LoVo (cell line): ENCODE measurements around the gene DNAJC11.
"Not testable (repeated sequence)": the region's sequence is repeated elsewhere in the genome, so short reads cannot be mapped to it uniquely, and the experiment has no call there.

Experiments used
- DNase-seq: peaks from one replicate; pipeline ENCODE4 v3.0.0-alpha.2; 2016; ENCODE audit warnings: low spot score

Gene DNAJC11

DNA sequence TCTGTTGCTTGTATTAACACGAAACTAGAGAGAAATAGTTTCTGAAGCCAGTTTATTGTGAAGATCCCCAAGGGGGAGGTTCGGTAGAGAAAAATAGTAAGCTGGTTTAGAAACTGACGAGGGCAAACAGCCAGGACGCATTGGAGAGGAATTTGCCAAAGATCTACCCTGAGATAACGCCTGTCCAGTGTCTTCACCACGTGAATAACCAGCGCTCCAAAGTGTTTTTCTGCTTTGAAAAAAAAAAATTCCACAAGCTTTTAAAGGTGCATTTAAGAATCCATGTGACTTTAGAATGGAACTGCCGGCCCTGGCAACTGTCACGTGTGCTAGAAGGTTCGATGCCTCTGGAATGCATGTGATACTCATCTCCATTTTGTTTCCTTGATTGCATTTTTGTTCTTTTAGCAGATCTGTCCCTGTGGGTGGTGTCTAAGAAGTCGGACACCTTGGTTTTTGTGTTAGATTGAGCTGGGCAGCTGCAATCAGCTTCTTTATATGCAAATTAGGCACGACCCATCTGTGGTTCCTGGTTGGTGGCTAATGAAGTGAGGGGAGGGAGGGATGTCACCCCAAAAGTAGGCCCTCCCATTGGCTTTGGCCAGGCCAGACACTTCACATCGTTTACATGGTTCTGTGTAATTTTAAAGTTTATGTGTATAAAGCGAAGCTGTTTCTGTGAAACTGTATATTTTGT, 78.2 kb downstream of the DNAJC11 start:
- DNase-seq: no peak

DNA sequence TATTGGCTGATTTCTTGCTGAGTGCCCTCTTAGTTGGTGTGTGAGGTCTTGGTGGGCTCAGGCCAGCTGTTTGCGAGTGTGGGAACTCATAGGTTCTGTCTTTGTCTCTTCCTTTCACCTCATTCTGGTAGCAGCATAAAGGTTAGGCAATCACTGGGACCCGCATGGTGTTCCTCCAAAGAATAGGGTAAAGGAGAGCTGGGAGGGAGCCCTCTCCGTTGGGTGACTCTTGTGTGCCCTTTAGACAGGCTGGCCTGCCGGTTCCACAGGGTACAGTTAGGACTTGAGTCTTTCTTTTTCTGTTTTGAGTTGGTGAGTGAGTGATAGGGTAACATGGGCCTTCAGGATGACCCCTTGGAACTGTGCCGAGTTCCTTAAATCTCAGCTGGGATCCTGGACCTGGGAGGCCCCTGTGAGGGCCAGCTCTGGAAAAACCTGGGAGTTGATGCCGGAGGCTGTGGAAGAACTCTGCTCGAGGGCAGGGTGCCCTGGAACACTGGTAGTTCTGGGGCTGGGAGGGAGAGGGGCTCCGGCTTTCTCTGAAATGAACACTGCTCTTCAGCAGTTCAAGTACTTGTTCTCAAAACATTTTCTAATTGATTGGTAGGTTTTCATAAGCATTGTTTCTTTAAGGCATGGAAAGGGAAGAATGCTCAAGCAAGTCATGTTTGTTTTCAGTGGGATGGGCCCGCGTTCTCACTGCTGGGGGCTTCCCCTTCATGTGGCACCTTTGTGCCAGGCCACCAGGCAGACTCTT, 79.0 kb downstream of the DNAJC11 start:
- DNase-seq: no peak

GRCh38 chr1:6621429-6622391, 79.9 kb downstream of the DNAJC11 start:
- no peak for DNase-seq

- DNase-seq: no peak
Measured at GRCh38 chr1:6619045-6619444, 82.6 kb downstream of the DNAJC11 start.

GRCh38 chr1:6614929-6615785, 86.5 kb downstream of the DNAJC11 start:
- no peak for DNase-seq

DNA sequence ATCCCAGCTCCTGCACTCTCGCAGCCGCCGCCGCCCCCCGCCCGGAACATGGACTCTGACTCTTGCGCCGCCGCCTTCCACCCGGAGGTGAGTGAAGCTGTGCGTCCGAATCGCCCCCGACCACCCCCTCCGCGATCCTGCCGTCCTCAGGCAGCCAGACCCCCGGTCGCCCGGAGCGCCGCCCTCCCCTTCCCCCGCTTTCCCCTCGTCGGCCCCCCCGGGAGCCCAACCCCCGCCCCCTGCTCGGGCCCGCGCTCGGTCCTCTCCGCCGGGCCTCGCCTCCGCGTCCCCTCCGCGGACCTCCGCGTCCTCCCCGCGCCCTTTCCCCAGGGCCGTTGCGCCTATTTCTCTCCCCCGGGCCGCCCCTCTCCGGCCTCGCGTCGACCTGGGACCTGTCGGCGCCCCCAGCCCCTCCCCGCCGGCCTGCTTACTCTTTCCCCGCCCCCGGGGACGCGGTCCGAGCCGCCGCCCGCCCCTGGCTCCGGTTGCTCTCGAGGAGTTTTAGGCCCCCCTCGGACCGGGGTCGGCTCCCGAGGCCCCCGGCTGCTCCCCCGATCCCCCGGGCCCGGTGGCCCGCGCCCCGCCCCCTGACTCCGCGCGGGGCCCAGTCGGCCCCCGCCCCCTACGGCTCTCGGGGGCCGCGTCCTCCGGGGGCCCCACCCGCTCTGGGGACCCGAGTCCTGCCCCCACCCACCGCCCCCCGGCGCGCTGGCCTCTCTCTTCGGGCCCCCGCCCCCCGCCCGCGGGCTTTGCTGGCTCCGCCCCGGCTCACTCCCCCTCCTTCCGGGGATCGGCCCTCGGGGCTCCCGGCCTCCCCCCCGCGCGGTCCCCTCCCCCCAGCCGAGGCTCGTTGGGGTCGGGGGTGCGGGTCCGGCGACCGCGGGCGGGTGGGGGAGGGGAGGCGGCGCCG, 87.3 kb downstream of the DNAJC11 start:
- DNase-seq: no peak

DNA sequence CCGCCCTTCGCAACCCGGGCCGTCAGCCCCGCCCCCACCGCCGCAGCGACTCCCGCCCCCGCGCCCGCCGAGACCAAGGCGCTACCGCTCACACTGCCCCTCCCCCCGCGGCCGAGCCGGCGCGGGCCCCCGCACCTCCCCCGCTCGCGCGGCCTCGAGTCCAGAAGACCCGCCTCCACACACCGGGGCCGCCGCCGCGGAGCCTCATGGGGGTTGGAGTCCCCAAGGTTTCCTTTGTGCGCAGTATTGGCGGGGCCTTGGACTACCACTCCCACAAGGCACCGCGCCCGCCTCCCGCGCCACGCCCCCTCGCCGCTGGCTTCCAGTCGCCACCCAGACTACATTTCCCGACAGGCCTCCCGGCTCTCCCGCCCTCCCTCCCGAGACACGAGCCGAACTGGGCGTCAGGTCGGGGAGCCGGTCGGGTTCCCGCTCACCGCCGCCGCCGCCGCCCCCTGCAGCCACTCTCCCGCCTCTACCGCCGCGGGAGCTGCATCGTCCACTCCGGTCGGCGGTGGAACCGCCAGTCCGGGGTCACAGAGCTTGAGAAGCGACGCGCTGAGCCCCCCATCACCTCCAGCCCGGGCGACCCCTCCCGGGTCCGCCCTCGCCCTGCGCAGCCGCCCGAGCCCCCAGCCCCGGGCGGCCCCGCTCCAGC, 88.1 kb downstream of the DNAJC11 start, which contains the start of gene PHF13:
PHF13 (plus strand) TSS at position 371 of the 658 bp plus-strand sequence. CDS start 336 bp downstream, outside the sequence.
- peak; percentile 99 for DNase-seq

GRCh38 chr1:6612641-6613360, 88.8 kb downstream of the DNAJC11 start:
- no peak for DNase-seq

DNA sequence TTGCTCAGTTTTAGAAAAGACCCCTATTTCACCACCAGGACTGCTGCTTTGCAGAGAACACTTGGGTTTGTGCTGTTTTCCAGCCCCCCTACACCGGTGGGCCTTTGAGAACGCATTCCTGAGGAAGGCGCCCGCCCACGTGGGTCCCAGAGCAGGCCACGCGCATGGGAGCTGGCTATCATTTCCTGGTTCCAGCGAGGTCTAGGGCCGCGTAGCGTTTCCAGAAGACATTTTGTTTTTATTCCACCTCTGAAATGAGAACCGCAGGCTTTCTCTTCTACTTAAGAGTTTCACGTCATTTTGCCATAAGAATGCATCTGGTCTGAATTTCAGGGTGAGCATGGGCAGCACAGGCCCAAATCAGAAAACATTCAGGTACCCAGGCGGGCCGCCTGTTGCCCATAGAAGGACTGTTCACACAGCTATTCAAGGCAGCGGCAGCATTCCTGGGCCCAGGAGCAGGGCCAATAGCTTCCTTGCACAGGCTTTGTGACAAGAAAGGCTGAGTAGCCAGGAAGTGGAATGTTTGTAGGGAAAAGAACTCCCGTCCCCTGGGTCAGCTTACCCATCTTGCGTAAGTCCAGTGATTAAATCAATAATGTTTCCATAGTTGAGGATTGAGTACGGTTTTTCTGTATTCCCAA, 97.6 kb downstream of the DNAJC11 start:
- peak; percentile 47 for DNase-seq

DNA sequence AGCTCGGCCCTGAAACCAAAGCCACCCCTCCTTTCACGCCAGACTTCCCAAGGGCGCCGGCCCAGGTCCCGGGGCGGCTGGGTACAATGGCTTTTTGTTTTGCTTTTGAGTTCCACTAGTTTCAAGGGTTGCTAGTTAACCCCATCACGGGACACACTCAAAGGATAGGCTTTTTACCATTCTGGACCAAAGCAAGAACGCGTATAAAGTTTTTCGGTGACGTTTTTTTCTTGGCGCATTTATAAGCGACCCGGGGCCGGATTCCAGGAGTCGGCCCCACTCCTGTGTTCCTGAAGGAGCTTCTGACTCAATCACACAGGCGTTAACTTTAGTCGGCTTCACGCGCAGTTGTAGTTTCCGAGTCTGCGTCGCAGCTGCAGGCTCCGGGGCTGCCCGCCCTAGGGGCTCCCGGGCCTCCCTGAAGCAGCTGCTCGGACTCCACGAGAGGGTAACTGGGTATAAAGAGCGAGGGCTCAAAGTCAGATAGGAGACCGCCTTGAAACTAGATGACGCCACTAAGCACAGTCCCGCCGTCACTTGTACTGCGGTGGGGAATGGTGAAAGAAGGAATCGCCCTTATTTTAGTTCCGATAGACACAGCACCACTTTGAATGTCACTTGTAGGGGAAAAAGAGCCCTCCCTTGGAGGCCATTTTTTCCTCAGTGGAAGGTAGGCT, 98.2 kb downstream of the DNAJC11 start:
- peak; percentile 53 for DNase-seq

DNA sequence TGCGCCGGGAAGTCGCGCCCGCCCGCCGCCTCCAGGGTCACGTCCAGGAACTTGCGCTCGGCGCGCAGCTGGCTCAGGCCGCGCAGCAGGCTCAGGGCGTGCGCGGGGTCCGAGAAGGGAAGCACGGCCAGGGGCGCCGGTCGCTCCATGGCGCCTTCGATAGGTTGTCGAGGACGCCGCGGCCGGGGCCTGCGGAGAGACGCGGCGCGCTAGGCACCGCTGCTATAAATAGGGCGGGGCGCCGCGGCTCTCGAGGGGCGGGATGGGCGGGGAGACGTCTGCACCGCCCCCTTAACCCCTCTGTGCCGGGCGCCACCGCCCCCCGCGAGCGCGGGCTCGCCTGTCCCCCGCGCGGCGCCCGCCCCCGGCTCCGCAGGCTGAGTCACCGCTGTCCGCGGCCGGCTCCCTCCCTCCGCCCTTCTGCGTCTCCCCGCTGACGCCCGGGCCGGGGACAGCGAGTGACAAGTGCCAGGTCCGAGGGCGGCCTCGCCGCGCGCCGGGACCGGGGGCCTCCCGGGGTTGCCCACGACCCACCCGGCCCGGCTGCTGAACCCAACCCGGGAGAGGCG, 98.9 kb downstream of the DNAJC11 start, which contains the start of gene KLHL21:
KLHL21 (minus strand) TSS at position 201 of the 569 bp plus-strand sequence; CDS start at position 149, 52 bp downstream.
- DNase-seq: peak; percentile 96

DNA sequence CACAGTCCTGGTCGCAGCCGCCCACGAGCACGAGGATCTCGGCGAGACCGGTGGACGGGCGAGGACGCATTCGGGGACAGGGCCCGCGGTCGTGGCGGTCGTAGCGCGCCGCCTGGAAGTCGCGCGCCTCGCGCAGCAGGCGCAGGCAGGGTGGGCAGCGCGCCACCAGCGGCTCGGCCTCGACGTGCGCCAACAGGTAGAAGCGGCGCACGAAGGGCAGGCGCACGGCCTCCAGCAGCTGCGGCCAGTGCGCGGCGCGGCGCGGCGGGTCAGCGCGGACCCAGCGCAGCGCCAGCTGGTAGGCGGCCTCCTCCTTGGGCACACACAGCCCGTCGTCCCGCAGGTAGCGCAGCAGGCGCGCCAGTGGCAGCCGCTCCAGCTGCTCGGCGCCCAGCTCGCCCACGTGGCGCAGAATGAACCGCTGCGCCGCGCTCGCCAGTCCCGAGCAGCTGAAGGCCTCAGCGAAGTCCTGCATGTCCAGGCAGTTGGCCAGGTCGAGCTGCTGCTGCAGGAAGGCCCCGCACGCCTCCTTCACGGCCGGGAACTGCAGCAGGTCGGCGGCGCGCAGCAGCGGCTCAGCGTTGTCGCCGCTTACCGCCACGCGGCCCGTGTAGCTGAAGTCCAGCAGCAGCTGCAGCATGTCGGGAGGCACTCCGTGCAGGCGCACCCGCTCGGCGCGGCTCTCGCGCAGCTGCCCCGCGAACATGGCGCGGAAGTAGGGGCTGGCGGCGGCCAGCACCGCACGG, 99.5 kb downstream of the DNAJC11 start:
- peak; percentile 29 for DNase-seq

DNA sequence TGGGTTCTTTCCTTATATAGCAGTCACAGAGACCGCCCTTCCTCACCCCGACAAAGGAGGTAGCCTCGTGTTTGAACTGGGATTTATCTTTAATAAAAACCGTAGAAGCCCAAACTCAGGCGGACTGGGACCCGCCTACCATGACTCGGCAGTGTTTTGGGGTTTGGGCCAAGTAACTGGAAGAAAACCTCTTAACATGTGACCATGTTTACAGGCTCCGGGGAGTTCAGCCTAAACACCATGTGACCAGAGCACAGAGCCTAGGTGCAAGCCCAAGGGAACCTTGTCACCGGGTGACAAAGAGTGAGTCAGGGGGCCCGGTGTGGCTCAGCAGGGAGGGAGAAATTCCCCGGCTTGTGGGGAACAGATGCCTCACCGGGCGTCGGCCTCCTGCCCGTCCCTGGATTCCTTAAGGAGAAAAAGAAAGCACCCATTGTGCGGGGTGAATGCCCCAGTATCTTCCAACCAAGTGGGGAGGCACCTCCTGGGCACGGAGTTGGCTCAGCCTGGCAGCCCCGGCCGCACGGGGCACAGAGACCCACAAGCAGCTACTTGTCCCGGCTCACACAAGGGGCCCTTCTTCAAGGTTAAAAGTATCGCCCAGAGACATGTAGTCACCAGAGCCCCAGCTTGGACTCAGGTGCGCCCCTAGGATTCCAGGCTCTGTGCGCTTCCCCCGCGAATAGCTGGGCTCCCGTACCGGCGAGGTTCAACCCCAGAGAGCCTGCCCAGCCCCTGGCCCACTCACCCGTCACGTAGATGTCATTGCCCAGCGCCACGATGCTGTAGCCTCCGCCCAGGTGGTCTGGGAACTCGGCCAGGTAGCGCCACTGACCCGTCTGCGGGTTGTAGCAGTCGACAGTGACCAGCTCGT, 100.3 kb downstream of the DNAJC11 start:
- peak; percentile 91 for DNase-seq

- no peak for DNase-seq
Measured at GRCh38 chr1:6600410-6601048, 101.1 kb downstream of the DNAJC11 start.

- not testable (repeated sequence) for DNase-seq
Measured at GRCh38 chr1:6599991-6600390, 101.6 kb downstream of the DNAJC11 start.
